ENCODE data around the gene NSMF. TPM values are rescaled to one million over a fixed set of nuclear protein-coding genes. Genes with fewer than 3 reads are reported as not detected.

NSMF gene, protein sequence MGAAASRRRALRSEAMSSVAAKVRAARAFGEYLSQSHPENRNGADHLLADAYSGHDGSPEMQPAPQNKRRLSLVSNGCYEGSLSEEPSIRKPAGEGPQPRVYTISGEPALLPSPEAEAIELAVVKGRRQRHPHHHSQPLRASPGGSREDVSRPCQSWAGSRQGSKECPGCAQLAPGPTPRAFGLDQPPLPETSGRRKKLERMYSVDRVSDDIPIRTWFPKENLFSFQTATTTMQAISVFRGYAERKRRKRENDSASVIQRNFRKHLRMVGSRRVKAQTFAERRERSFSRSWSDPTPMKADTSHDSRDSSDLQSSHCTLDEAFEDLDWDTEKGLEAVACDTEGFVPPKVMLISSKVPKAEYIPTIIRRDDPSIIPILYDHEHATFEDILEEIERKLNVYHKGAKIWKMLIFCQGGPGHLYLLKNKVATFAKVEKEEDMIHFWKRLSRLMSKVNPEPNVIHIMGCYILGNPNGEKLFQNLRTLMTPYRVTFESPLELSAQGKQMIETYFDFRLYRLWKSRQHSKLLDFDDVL
- total RNA-seq (2014; rRNA removed; shearing (Covaris generic)), result 37.9 and 39.0 TPM in 2 replicates

DNA sequence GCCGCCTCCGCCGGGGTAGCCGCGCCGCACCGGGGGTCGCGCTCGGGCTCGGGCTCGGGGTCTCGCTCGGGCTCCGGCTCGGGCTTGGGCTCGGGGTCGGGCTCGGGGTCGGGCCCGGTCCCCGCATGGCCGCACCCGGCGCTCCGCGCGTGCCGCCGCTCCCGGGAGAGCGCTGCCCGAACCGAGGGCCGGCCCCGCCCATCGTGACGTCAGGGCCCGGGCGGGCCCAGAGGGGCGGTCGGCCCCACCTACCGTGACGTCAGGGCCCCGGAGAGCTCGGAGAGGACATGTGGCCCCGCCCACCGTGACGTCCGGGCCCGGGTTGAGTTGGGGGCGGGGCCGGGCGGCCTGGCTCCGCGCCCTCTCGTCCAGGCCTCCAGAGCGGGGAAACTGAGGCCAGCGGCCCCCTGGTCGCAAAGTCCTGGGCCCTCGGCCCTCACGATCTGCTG lies at the start of gene NSMF:
NSMF (minus strand) TSS at position 183 of the 449 bp plus-strand sequence. CDS start 232 bp downstream, outside the sequence.
- peaks cover 22% of the 10 kb centered on the region for H3K27me3 ChIP-seq (ENCODE audit: control insufficient read depth, insufficient read depth, low read length)

DNA sequence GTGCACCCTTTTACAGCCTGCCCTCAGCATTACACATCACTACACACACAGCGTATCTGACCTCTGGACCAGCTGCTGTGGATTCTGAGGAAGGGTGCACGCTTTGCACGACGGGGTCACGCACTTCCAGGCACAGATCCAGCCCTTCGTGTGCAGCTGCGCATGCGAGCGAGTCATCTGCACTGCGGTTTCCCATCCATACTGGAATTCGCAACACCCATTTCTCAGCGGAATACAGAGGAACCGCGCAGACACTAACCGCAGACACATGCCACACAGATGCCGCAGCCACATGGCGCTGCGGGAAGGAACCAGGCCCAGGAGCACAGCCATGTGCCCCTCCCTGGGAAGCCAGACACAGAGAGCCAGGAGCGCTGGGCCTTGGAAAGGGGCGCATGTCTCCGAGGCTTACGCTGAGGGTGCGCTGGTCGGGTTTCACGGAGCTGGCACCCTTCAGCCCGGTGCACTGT lies 47.6 kb upstream of the NSMF start:
- H3K4me3 ChIP-seq (ENCODE audit: insufficient read depth, low read depth, low read length), result no peak overlapping the region
- no peaks in the 10 kb centered on the region for H3K27me3 ChIP-seq (ENCODE audit: control insufficient read depth, insufficient read depth, low read length)
- H3K36me3 ChIP-seq (replicated peaks; ENCODE audit: control insufficient read depth, insufficient read depth, low read length), result no peaks in the 10 kb centered on the region
- peak; percentile 20 for DNase-seq

More for the DNA sequence above, at the start of gene NSMF:
- peak within 1 kb of the TSS; percentile 56 for H3K4me3 ChIP-seq (ENCODE audit: insufficient read depth, low read depth, low read length)
- peaks cover 10% of the 10 kb centered on the region for H3K36me3 ChIP-seq (replicated peaks; ENCODE audit: control insufficient read depth, insufficient read depth, low read length)
- peak; percentile 100 for DNase-seq

DNA sequence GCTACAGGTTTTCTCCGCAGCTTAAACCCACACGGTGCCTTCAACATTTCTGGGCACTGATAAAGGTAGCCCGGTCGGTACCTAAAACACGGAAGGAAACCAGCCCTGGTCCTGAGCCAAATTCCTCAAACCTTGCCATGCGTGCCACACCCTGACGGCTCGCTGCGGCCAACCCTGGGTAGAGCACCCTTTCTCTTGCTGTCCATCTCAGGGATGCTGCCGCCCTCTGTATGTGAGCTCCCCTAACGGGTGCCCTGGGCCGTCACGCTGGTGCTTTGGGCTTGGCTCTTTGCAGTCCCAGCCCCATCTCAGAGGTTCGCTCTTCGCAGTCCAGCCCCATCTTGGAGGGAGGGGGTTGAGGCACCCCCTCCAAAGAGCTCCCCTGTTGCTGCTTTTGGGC lies 47.1 kb upstream of the NSMF start:
- Histone ChIP-seq H3K36me3 (replicated peaks; ENCODE audit: control insufficient read depth, insufficient read depth, low read length) (no peaks in the 10 kb centered on the region), H3K27me3 (ENCODE audit: control insufficient read depth, insufficient read depth, low read length) (no peaks in the 10 kb centered on the region), H3K4me3 (ENCODE audit: insufficient read depth, low read depth, low read length) (no peak overlapping the region)
- peak; percentile 22 for DNase-seq

DNA sequence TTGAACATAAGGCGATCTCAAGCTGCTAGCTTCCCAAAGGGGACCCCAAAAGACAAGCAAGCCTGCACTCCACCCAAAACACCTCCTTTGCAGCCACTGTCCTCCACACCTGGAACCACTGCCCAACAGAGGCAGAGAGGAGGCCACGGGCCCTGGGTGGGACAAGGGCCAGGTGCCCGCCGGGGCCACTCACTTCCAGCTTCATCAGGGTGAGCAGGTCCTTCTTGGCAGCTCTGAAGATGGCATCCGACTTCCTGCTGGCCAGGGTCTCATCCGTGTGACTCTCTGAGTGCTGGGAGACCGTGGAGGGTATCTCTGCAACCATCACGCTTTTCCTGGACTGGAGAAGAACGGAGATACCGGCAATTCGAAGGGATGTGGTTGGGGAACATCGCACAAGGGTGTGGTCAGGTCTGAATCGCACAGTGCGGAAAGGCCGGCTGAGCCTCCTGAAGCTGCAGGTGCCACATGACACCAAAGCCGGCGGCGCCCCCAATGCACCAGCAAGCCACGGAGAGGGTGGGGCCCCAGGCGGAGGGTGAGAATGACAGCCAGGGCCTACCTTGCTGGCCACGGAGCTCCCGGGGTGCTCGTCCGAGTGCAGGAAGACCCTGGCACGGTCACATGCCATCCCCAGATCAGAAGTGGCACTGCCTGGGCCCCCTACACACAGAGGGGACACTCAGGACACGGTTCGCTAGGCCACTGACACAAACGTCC lies 46.4 kb upstream of the NSMF start:
- no peak overlapping the region for H3K4me3 ChIP-seq (ENCODE audit: insufficient read depth, low read depth, low read length)
- H3K27me3 ChIP-seq (ENCODE audit: control insufficient read depth, insufficient read depth, low read length), result no peaks in the 10 kb centered on the region
- peak; percentile 36 for DNase-seq

DNA sequence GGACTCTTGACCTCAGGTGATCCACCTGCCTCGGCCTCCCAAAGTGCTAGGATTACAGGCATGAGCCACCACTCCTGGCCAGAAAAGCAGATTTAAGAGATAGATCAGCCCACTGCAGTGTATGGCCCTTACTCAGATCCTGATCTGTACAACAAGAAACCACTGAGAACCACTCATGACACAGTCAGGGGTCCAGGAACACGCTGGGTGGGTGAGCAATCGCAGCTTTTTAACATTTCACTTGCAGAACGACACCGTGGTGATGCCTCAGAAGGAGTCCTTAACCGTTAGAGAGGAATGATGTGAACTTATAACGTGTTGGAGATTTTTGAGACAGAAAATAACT lies 45.3 kb upstream of the NSMF start:
- Histone ChIP-seq H3K4me3 (ENCODE audit: insufficient read depth, low read depth, low read length) (no peak overlapping the region), H3K36me3 (replicated peaks; ENCODE audit: control insufficient read depth, insufficient read depth, low read length) (no peaks in the 10 kb centered on the region), H3K27me3 (ENCODE audit: control insufficient read depth, insufficient read depth, low read length) (no peaks in the 10 kb centered on the region)
- DNase-seq, result peak; percentile 20

More for the DNA sequence above, 46.4 kb upstream of the NSMF start:
- no peaks in the 10 kb centered on the region for H3K36me3 ChIP-seq (replicated peaks; ENCODE audit: control insufficient read depth, insufficient read depth, low read length)

DNA sequence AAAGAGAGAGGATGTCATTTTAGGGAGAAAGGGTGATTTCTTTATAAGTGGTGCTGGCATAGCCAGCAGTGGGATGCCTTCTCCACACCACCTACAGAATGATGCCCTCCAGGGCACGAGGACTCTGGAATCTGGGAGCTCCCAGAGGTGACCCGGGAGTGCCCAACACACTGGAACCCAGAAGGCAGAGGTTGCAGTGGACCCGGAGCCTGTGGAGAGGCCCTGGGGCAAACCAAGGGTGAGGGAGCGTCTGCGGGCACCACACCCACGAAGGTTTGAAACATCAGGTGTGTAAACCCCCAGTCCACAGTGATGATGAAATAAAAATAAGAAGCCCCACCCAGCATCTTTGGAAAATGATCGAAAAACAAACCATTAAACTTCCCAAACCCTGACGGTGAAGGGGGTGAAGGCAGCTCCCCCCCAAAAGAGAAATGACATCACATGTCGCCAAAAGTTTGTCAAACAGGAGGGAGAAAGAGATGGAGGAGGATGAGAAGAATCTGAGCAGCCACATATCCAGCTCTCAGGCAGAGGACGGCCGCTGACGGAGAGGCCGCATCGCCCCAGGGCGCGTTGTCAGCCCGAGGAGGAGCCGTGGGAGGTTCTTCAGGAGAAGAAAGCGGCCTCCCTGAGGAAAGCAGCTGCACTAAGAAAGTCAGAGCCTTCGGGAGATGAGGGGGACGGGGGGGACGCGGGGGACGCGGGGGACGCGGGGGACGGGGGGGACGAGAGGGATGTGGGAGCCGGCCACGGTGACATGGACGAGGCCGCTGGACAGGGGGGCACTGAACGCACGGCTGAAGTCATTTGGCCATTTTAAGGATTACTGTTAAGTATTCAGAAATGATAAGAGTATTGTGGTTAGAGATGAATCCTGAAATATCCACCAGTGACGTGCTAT lies 43.1 kb upstream of the NSMF start:
- H3K27me3 ChIP-seq (ENCODE audit: control insufficient read depth, insufficient read depth, low read length), result no peaks in the 10 kb centered on the region
- no peaks in the 10 kb centered on the region for H3K36me3 ChIP-seq (replicated peaks; ENCODE audit: control insufficient read depth, insufficient read depth, low read length)
- DNase-seq, result peak; percentile 95
- no peak overlapping the region for H3K4me3 ChIP-seq (ENCODE audit: insufficient read depth, low read depth, low read length)

DNA sequence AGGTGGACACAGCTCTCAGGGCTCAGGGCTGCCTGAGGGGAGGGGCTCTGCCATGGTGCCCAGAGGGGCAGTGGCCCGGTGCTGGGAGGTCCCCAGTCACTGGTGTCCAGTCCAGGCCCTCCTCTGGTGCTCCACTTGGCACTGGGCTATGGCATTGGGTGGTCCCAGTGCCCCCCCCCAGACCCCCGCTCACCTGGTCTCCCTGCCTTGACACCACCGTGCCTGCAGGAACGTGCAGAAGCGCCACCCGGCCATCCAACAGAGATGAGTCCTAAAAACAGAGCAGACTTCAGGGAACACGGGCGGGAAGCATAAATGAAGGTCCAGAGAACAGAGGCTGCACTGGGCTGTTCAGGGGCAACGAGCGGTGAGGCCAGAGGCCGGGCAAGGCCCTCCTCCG lies 42.3 kb upstream of the NSMF start:
- Histone ChIP-seq H3K27me3 (ENCODE audit: control insufficient read depth, insufficient read depth, low read length) (no peaks in the 10 kb centered on the region), H3K36me3 (replicated peaks; ENCODE audit: control insufficient read depth, insufficient read depth, low read length) (no peaks in the 10 kb centered on the region), H3K4me3 (ENCODE audit: insufficient read depth, low read depth, low read length) (no peak overlapping the region)
- DNase-seq, result no peak

DNA sequence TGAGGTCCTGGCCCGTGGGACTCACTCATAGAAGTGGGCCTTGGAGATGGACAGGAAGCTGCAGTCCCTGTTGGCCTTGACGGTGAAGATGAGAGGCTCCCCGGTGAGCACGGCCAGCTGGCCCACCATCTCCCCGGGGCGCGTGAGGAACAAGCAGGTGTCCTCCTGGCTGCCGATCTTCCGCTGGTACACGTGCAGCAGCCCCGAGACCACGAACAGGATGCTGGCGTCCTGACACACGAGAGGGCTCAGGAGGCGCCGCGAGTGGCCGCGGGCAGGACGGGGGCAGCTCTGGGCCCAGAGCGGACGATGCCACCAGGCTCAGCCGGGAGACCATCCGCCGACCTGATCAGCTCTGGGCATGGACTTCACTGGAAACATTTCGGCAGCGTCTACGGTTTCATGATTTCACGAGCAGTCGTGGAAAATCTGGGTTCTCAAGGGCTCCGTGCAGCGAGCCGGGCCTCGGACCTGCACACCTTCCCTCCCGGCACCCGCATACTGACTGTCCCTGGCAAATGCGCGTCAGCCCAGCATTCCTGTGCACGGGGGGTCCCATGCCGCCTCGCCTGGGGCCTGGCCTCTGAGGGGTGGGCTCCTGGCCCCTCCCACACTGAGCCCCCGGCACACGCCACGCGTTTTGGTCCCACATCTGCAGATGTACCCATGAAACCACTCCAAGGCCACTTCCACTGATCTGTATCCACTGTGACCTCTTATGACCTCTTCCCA lies 41.7 kb upstream of the NSMF start:
- DNase-seq, result no peak
- Histone ChIP-seq H3K27me3 (ENCODE audit: control insufficient read depth, insufficient read depth, low read length) (no peaks in the 10 kb centered on the region), H3K4me3 (ENCODE audit: insufficient read depth, low read depth, low read length) (no peak overlapping the region), H3K36me3 (replicated peaks; ENCODE audit: control insufficient read depth, insufficient read depth, low read length) (no peaks in the 10 kb centered on the region)

DNA sequence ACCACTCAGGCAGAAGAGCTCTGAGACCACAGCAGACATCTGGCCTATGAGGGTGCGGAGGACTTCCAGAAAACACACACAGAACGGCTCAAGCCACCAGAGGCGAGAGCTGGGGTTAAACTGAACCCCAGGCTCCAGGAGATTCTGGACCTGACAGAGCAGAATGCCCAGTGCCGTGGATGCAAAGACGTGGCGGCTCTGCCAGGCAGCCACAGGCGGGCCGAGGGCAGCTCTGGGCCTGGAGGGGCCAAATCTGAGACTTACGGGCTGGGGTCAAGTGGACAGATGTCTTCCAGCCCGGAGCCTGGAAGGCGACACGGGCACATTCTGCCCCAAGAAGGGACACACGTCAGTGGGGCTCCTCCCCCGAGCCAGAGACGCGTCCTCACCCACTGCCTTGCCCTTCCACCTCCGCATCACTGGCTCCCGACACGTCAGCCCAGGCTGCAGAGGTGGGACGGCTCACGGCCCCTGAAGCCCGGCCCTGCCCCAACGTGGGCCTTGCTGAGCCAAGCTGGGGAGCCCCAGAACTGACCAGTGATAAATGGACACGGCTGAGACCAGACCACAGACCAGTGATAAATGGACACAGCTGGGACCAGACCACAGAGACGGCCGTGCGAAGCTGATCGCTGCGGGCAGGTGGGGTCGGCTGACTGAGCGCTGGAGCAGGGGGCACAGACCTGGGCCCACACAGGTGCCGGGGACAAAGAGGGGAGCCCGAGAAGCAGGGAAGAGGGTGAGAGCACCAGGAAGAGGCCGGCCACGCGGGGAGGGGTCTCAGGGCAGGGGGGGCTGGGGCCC lies 40.9 kb upstream of the NSMF start:
- H3K4me3 ChIP-seq (ENCODE audit: insufficient read depth, low read depth, low read length), result no peak overlapping the region
- no peaks in the 10 kb centered on the region for H3K27me3 ChIP-seq (ENCODE audit: control insufficient read depth, insufficient read depth, low read length)
- H3K36me3 ChIP-seq (replicated peaks; ENCODE audit: control insufficient read depth, insufficient read depth, low read length), result no peaks in the 10 kb centered on the region
- DNase-seq, result peak; percentile 66

DNA sequence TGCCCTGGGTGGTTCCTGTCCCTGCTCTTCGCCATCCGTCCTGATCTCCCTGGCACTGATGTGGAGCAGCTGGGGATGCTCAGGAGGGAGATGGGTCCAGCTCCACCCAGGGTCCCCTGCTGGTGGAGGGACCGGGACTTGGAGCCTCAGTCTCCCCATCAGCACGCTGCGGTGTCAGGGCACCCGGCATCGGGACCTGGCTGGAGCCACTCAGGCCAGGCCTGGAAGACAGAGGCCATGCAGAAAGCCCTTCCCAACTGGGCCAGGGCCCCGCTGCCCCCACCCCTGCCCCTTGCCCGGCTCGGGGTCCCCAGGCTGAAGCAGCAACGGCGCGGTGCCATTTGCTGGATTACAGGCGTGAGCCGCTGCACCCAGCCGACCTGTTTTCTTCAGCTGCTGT lies 40.3 kb upstream of the NSMF start:
- no peak for DNase-seq
- Histone ChIP-seq H3K4me3 (ENCODE audit: insufficient read depth, low read depth, low read length) (no peak overlapping the region), H3K36me3 (replicated peaks; ENCODE audit: control insufficient read depth, insufficient read depth, low read length) (no peaks in the 10 kb centered on the region), H3K27me3 (ENCODE audit: control insufficient read depth, insufficient read depth, low read length) (no peaks in the 10 kb centered on the region)

DNA sequence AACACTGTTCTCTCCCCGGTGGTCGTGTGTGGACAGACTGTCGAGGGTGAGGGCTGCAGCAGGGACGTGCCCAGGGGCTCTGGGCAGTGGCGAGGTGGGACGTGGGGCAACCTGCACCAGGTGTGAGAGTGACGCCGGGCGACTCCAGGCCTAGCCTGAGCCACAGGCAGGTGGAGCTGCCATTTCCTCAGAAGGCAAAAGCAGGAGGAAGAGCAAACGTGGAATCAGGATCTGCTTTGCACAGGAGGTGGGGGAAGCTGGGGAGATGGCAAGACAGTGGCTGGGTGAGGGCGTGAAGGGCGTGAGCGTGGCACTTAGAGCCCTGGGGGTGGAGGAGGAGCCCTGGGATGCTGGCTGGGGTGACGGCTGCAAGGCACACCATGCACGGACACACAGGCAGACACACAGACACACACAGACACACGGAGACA lies 39.6 kb upstream of the NSMF start:
- H3K36me3 ChIP-seq (replicated peaks; ENCODE audit: control insufficient read depth, insufficient read depth, low read length), result no peaks in the 10 kb centered on the region
- H3K4me3 ChIP-seq (ENCODE audit: insufficient read depth, low read depth, low read length), result no peak overlapping the region
- DNase-seq, result no peak
- H3K27me3 ChIP-seq (ENCODE audit: control insufficient read depth, insufficient read depth, low read length), result no peaks in the 10 kb centered on the region

DNA sequence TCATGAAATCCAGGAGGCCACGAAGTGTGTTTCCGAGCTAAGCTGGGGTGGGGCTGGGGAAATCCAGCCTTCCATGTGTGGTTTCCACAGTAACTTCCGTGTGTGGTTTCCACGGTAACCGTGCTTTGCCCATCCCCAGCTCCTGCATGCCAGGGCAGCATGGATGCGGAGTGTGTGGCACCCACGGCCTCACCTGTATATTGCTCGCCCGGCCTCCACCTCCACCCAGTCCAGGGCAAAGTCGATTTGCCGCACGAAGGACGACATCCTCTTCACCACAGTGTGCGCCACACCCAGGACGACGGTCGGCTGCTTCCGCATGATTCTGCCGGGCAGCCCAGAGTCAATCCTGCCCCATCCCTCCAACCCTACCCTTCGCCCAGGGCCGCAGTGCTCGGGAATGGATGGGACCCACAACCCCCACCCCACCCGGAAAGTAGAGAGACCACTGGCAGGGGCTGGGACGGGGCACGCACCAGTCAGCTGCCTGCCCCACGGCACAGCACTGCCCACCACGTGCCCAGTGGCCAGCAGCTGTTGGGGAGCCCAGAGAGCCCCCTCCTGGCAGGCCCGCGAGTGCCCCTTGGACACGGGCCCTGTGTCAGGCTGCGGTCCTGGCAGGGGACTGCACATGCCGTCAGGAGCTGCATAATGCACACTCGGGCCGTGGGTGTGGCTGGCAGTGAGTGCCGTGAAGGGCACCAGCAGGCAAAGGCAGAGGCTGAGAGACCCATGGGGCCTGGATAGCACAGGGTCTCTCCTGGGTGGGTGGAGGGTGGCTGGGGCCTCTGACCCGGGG lies 39.0 kb upstream of the NSMF start:
- Histone ChIP-seq H3K4me3 (ENCODE audit: insufficient read depth, low read depth, low read length) (no peak overlapping the region), H3K36me3 (replicated peaks; ENCODE audit: control insufficient read depth, insufficient read depth, low read length) (no peaks in the 10 kb centered on the region), H3K27me3 (ENCODE audit: control insufficient read depth, insufficient read depth, low read length) (no peaks in the 10 kb centered on the region)
- peak; percentile 59 for DNase-seq
